ENCODE measurements around the gene ITPKA. TPM values are rescaled to one million over a fixed set of nuclear protein-coding genes. Genes with fewer than 3 reads are reported as not detected.

ITPKA gene
- total RNA-seq, 1 experiment from 2014 or later: 16.8 TPM

DNA sequence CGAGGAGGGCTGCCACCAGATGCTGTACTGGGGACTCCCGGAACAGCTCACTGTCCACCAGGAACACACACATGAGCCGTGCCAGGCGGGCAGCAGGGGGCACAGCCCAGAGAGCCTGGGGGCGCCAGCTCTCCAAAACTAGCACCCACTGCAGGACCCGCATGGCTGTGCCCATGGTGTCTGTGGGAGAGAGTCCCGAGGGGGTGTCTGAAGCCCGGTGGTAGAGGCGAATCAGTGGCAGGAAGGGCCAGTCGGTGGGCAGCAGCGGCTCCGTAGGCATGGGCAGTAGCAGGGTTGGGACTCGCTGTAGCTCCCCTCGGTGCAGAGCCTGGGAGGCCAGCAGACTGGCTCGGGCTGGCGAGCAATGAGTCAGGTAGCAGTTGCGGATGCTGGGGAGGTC, 27.0 kb downstream of the ITPKA start:
- POLR2A ChIA-PET (ENCODE audit: unreplicated experiment): no interaction called here

DNA sequence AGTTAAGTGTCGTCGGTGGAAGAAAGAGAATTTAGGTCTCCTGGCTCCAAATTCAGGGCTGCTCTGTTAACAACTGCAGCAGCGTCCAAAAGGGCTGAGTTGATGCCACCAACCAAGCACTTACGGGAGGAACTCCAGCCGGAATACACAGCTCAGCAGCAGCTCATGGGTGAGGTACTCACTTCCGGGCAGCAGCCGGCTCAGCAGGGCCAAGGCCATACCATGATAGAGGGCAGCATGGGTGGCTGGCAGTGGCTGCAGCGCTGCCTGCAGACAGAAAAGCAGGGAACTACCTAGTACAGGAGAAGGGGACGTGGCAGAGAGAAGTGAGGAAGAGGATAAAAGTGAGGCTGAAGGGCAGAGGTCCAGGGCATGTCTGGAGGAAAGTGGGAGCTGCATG, 27.9 kb downstream of the ITPKA start:
- Histone ChIP-seq H3K79me2 (ENCODE audit: low read length) (no peaks in the 10 kb centered on the region), H3K9ac (ENCODE audit: low read length) (no peak overlapping the region), H2AFZ (ENCODE audit: low read length) (no peak overlapping the region), H3K9me3 (ENCODE audit: low read length) (no peaks in the 10 kb centered on the region), H3K4me2 (ENCODE audit: low read length) (no peak overlapping the region), H3K4me1 (ENCODE audit: insufficient read depth, low read length) (no peaks in the 10 kb centered on the region), H3K27ac (ENCODE audit: low read length) (no peak overlapping the region), H3K27me3 (ENCODE audit: low read length) (no peaks in the 10 kb centered on the region), H3F3A (ENCODE audit: low read length, unreplicated experiment) (no peaks in the 10 kb centered on the region), H3K36me3 (ENCODE audit: low read depth, low read length) (no peaks in the 10 kb centered on the region; the same call in 1 of the 2 replicates), H3K4me3 (ENCODE audit: low read length) (no peak overlapping the region), H4K20me1 (ENCODE audit: low read length) (no peaks in the 10 kb centered on the region), H3K9me2 (replicated peaks; ENCODE audit: low read length) (no peaks in the 10 kb centered on the region)
- BruUV-seq (replicated peaks): no TSS peak
- no peak for ATAC-seq
- intact Hi-C loops (cut with micrococcal nuclease): no loop called here
- CTCF ChIA-PET: no interaction called here
- DNase-seq: no peak
- POLR2A ChIA-PET (ENCODE audit: unreplicated experiment): no interaction called here
- TF ChIP-seq, protein P1, sequence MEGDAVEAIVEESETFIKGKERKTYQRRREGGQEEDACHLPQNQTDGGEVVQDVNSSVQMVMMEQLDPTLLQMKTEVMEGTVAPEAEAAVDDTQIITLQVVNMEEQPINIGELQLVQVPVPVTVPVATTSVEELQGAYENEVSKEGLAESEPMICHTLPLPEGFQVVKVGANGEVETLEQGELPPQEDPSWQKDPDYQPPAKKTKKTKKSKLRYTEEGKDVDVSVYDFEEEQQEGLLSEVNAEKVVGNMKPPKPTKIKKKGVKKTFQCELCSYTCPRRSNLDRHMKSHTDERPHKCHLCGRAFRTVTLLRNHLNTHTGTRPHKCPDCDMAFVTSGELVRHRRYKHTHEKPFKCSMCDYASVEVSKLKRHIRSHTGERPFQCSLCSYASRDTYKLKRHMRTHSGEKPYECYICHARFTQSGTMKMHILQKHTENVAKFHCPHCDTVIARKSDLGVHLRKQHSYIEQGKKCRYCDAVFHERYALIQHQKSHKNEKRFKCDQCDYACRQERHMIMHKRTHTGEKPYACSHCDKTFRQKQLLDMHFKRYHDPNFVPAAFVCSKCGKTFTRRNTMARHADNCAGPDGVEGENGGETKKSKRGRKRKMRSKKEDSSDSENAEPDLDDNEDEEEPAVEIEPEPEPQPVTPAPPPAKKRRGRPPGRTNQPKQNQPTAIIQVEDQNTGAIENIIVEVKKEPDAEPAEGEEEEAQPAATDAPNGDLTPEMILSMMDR (conservative IDR thresholded peaks at IDR 0.05; ENCODE audit: low read depth, low read length): no peak
- no peak for TF ChIP-seq EZH2phosphoT487 (IDR thresholded peaks at IDR 0.05; ENCODE audit: borderline replicate concordance, low read length)
- TF ChIP-seq EZH2 (IDR thresholded peaks at IDR 0.05; ENCODE audit: low read length, unreplicated experiment): no peak

More for the DNA sequence above, 27.0 kb downstream of the ITPKA start:
- Histone ChIP-seq H3K4me3 (ENCODE audit: low read length) (no peak overlapping the region), H4K20me1 (ENCODE audit: low read length) (no peaks in the 10 kb centered on the region), H3K9ac (ENCODE audit: low read length) (no peak overlapping the region), H3K79me2 (ENCODE audit: low read length) (no peaks in the 10 kb centered on the region), H3K36me3 (ENCODE audit: low read depth, low read length) (no peaks in the 10 kb centered on the region), H3K9me2 (replicated peaks; ENCODE audit: low read length) (no peaks in the 10 kb centered on the region), H3K27me3 (ENCODE audit: low read length) (no peaks in the 10 kb centered on the region), H3K4me2 (ENCODE audit: low read length) (no peak overlapping the region), H3K27ac (ENCODE audit: low read length) (no peak overlapping the region), H3F3A (ENCODE audit: low read length, unreplicated experiment) (no peaks in the 10 kb centered on the region), H3K4me1 (ENCODE audit: insufficient read depth, low read length) (no peaks in the 10 kb centered on the region), H3K9me3 (ENCODE audit: low read length) (no peaks in the 10 kb centered on the region), H2AFZ (ENCODE audit: low read length) (no peak overlapping the region)
- DNase-seq (no peak), ATAC-seq (no peak)
- intact Hi-C loops (cut with micrococcal nuclease): no loop called here
- TF ChIP-seq EZH2phosphoT487 (IDR thresholded peaks at IDR 0.05; ENCODE audit: borderline replicate concordance, low read length) (no peak), EZH2 (IDR thresholded peaks at IDR 0.05; ENCODE audit: low read length, unreplicated experiment) (no peak)
- TF ChIP-seq, protein P1 (conservative IDR thresholded peaks at IDR 0.05; ENCODE audit: low read depth, low read length): no peak
- BruUV-seq (replicated peaks): no TSS peak
- CTCF ChIA-PET: no interaction called here

DNA sequence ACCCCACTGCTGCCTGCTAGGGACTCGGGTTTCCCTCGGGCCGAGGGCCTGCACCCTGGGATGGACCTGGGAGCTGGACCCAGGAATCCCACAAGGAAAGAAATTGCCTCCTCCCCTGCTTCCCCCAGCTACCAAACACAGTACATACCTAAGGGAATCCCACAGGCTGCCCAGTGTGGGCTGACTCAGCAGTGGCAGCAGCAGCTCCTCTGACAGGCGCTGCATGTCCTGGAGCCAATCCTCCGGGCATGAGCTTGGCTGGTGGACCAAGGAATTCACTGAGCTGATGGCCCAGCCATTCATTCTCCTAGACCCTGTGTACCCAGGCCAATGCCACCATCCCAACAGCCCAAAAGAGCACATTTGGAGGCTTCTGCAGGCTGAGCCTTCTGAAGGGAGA, 29.4 kb downstream of the ITPKA start:
- no peaks in the 10 kb centered on the region for H3F3A ChIP-seq (ENCODE audit: low read length, unreplicated experiment)
- ATAC-seq (peak; percentile 51; the same call in 1 of the 2 replicates), DNase-seq (no peak)
- H4K20me1 ChIP-seq (ENCODE audit: low read length): no peaks in the 10 kb centered on the region
- CTCF ChIA-PET: no interaction called here
- H3K4me3 ChIP-seq (ENCODE audit: low read length): no peak overlapping the region
- TF ChIP-seq, protein P1 (conservative IDR thresholded peaks at IDR 0.05; ENCODE audit: low read depth, low read length): no peak
- TF ChIP-seq EZH2phosphoT487 (IDR thresholded peaks at IDR 0.05; ENCODE audit: borderline replicate concordance, low read length): no peak
- no peak for TF ChIP-seq EZH2 (IDR thresholded peaks at IDR 0.05; ENCODE audit: low read length, unreplicated experiment)
- no peak overlapping the region for H3K4me2 ChIP-seq (ENCODE audit: low read length)
- H3K9me3 ChIP-seq (ENCODE audit: low read length): no peaks in the 10 kb centered on the region
- no peaks in the 10 kb centered on the region for H3K4me1 ChIP-seq (ENCODE audit: insufficient read depth, low read length)
- no peaks in the 10 kb centered on the region for H3K27me3 ChIP-seq (ENCODE audit: low read length)
- no peak overlapping the region for H3K27ac ChIP-seq (ENCODE audit: low read length)
- no peak overlapping the region for H3K9ac ChIP-seq (ENCODE audit: low read length)
- H3K36me3 ChIP-seq (ENCODE audit: low read depth, low read length): peaks cover 9% of the 10 kb centered on the region; the same call in 1 of the 2 replicates
- intact Hi-C loops (cut with micrococcal nuclease): no loop called here
- H2AFZ ChIP-seq (ENCODE audit: low read length): no peak overlapping the region
- no peaks in the 10 kb centered on the region for H3K79me2 ChIP-seq (ENCODE audit: low read length)
- POLR2A ChIA-PET (ENCODE audit: unreplicated experiment): no interaction called here
- H3K9me2 ChIP-seq (replicated peaks; ENCODE audit: low read length): no peaks in the 10 kb centered on the region
- BruUV-seq (replicated peaks): no TSS peak

Data from PC-3 (cell line).